Smooth muscle cell (in vitro differentiated cells): ENCODE data around the gene MAP3K13. TPM values are rescaled to one million over a fixed set of nuclear protein-coding genes. Genes with fewer than 3 reads are reported as not detected.
A peak's percentile ranks its signal among the peaks of the same experiment; 100 is the strongest.

ENCODE experiments used
- DNase-seq: peaks from one replicate; lab custom pipeline; 2025; ENCODE audit not compliant: unreplicated experiment; lab: John Stamatoyannopoulos, UW
- H2AFZ ChIP-seq: fragments of 200-600 bp; sonication (generic); 2 replicates; pipeline ENCODE4 v1.6.0; 2016; ENCODE audit warnings: antibody characterized with exemption, low read depth, mild to moderate bottlenecking
- H3F3A ChIP-seq: fragments of 200-600 bp; sonication (generic); 2 replicates; pipeline ENCODE4 v1.6.0; 2017; ENCODE audit warnings: antibody characterized with exemption, low read depth
- H3K27ac ChIP-seq: fragments of 200-600 bp; sonication (generic); 2 replicates; pipeline ENCODE4 v1.5.1; 2016; ENCODE audit warnings: low read depth, mild to moderate bottlenecking
- H3K27me3 ChIP-seq: fragments of 200-600 bp; sonication (generic); 2 replicates; pipeline ENCODE4 v1.6.1; 2016; ENCODE audit warnings: low read depth, mild to moderate bottlenecking
- H3K36me3 ChIP-seq: fragments of 200-600 bp; sonication (generic); 2 replicates; pipeline ENCODE4 v1.5.1; 2016; ENCODE audit warnings: low read depth
- H3K4me1 ChIP-seq: fragments of 200-600 bp; sonication (generic); 2 replicates; pipeline ENCODE4 v1.5.1; 2016; ENCODE audit warnings: low read depth
- H3K4me2 ChIP-seq: fragments of 200-600 bp; sonication (generic); 2 replicates; pipeline ENCODE4 v1.6.0; 2016; ENCODE audit warnings: mild to moderate bottlenecking
- H3K4me3 ChIP-seq: fragments of 200-600 bp; sonication (generic); 2 replicates; pipeline ENCODE4 v1.5.1; 2016; ENCODE audit warnings: mild to moderate bottlenecking
- H3K79me2 ChIP-seq: fragments of 200-600 bp; sonication (generic); 2 replicates; pipeline ENCODE4 v1.6.0; 2016; ENCODE audit warnings: low read depth, mild to moderate bottlenecking
- H3K9ac ChIP-seq: fragments of 200-600 bp; sonication (generic); 2 replicates; pipeline ENCODE4 v1.6.0; 2016; ENCODE audit warnings: low read depth
- H3K9me3 ChIP-seq: fragments of 200-600 bp; sonication (generic); replicated peaks from 2 replicates; pipeline ENCODE4 v1.5.1; 2016; ENCODE audit warnings: low read depth
- H4K20me1 ChIP-seq: fragments of 200-600 bp; sonication (generic); 2 replicates; pipeline ENCODE4 v1.6.0; 2016; ENCODE audit warnings: low read depth
- WGBS: methylation state at CpG from one replicate; pipeline ENCODE4 v1.1.7; 2016; ENCODE audit warnings: low lambda C conversion rate; 5-methylcytosine and 5-hydroxymethylcytosine counted together
- polyA plus RNA-seq: library from polyadenylated mRNA; unstranded; fragments of >200 nt; fragmentation: Nextera tagmentation; extraction: Ambion mirVana; gene quantifications from 2 replicates; pipeline ENCODE4 v1.2.1, GENCODE V29; 2016
- total RNA-seq: library from RNA; depleted of rRNA; stranded (reverse); fragments of >200 nt; gene quantifications from 2 replicates; pipeline ENCODE4 v1.2.3, GENCODE V29; 2014
- TF ChIP-seq, protein P1 (sequence below): fragments of 200-600 bp; sonication (generic); IDR thresholded peaks from 2 replicates; pipeline ENCODE4 v1.5.1; 2017; ENCODE audit warnings: borderline replicate concordance, mild to moderate bottlenecking, antibody characterized with exemption; ENCODE audit not compliant: insufficient read depth, poor library complexity, severe bottlenecking

The MAP3K13 gene
- total and polyA plus RNA-seq, 2 experiments from 2014 or later, result 28.5 to 49.9 TPM

DNA sequence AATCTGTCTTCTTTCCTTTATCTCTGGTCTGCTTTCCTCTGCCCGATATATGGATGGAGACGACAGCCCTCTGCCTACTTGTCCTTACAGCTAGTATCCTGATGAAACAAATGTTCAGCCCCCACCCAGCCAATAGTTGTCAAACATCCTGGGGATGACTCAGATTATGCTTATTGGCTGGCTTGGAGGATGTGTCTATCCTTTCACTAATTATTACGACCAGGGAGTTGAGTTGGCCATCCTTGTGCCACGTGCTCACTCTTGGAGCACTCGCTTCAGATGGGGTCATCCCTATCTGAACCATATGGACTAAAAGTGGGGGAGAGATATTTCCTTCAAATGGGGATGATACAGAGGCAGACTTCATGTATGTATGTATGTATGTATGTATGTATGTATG is 6.4 kb upstream of the MAP3K13 start:
- TF ChIP-seq, protein P1, sequence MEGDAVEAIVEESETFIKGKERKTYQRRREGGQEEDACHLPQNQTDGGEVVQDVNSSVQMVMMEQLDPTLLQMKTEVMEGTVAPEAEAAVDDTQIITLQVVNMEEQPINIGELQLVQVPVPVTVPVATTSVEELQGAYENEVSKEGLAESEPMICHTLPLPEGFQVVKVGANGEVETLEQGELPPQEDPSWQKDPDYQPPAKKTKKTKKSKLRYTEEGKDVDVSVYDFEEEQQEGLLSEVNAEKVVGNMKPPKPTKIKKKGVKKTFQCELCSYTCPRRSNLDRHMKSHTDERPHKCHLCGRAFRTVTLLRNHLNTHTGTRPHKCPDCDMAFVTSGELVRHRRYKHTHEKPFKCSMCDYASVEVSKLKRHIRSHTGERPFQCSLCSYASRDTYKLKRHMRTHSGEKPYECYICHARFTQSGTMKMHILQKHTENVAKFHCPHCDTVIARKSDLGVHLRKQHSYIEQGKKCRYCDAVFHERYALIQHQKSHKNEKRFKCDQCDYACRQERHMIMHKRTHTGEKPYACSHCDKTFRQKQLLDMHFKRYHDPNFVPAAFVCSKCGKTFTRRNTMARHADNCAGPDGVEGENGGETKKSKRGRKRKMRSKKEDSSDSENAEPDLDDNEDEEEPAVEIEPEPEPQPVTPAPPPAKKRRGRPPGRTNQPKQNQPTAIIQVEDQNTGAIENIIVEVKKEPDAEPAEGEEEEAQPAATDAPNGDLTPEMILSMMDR, result no peak
- Histone ChIP-seq H3K27ac (no peak overlapping the region), H2AFZ (no peak overlapping the region), H3K27me3 (no peaks in the 10 kb centered on the region), H3K4me1 (no peaks in the 10 kb centered on the region), H3K9me3 (no peaks in the 10 kb centered on the region), H3K4me3 (no peak overlapping the region), H3K36me3 (no peaks in the 10 kb centered on the region), H3K79me2 (no peaks in the 10 kb centered on the region), H3F3A (no peaks in the 10 kb centered on the region), H3K4me2 (no peak overlapping the region), H4K20me1 (no peaks in the 10 kb centered on the region), H3K9ac (no peak overlapping the region)
- 82% methylated on average over 5 of the region's 5 CpGs for WGBS
- DNase-seq, result no peak

DNA sequence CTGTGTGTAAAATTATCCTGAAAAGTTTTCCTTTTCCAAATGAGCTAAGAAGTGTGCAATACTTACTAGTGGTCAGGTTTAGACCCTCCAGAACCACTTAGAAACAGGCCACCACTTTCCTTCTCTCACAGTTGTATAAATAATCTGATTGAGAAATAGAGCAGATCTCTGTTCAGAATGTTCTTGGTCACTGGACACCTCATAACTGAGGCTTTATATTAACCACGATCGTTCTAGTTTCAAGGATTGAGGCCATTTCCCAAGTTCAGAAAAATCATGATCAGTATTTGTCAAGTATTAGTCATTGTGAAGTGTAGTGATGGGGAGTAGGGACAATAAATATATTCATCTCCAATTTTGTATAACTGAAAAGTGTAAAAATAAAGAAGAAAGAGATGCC is 1.0 kb upstream of the MAP3K13 start:
- H2AFZ ChIP-seq, result no peak overlapping the region
- H3K4me2 ChIP-seq, result no peak overlapping the region
- H3K36me3 ChIP-seq, result no peaks in the 10 kb centered on the region
- H3K27me3 ChIP-seq, result peaks cover 28% of the 10 kb centered on the region
- no peak overlapping the region for H3K9ac ChIP-seq
- WGBS, result 74% methylated on average over 2 of the region's 2 CpGs
- TF ChIP-seq, protein P1, result no peak
- DNase-seq, result no peak
- H3K4me3 ChIP-seq, result no peak overlapping the region
- H3K9me3 ChIP-seq, result no peaks in the 10 kb centered on the region
- H3F3A ChIP-seq, result no peaks in the 10 kb centered on the region
- H4K20me1 ChIP-seq, result peaks cover 3% of the 10 kb centered on the region
- no peaks in the 10 kb centered on the region for H3K79me2 ChIP-seq
- H3K27ac ChIP-seq, result no peak overlapping the region
- H3K4me1 ChIP-seq, result no peaks in the 10 kb centered on the region

DNA sequence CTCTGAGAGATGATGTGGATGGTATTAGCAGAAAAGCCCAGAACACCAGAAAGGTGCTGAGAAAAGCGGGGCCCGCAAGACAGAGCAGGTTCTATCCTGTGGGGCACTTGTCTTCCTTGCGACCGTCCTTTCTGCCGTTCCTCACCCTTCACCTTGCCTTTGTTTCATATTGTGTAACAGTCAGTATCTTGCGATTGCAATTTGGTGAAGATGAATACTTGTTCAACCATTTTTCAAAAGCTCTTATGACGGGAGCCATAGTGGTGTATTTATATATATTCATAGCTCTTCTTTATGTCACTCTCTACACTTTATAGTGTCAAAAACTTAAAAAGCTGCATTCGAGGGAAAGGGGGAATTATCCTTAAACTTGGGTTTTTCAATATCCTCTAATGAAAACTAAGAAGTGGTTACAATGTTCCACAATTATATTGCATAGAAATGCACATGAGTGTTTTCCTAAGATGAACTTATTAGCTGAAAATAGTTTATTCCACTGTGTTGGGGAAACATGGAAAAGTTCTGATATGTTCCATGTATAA is 797 bp downstream of the MAP3K13 start:
- TF ChIP-seq, protein P1, result no peak
- H4K20me1 ChIP-seq, result peaks cover 3% of the 10 kb centered on the region
- no peaks in the 10 kb centered on the region for H3K9me3 ChIP-seq
- peaks cover 29% of the 10 kb centered on the region for H3K27me3 ChIP-seq
- peak overlapping the region; percentile 64 for H2AFZ ChIP-seq
- H3K4me3 ChIP-seq, result peak overlapping the region; percentile 59
- no peaks in the 10 kb centered on the region for H3K36me3 ChIP-seq
- peak overlapping the region; percentile 41 for H3K9ac ChIP-seq
- peak overlapping the region; percentile 1 for H3K27ac ChIP-seq
- H3F3A ChIP-seq, result no peaks in the 10 kb centered on the region
- DNase-seq, result no peak
- H3K4me1 ChIP-seq, result no peaks in the 10 kb centered on the region
- H3K4me2 ChIP-seq, result peak overlapping the region; percentile 87
- no peaks in the 10 kb centered on the region for H3K79me2 ChIP-seq
- WGBS, result 21% methylated on average over 8 of the region's 8 CpGs
